CD8-positive, alpha-beta memory T cell (primary cell): Measurements from ENCODE around the gene PRSS21. TPM values are rescaled to one million over a fixed set of nuclear protein-coding genes. Genes with fewer than 3 reads are reported as not detected.
A peak's percentile ranks its signal among the peaks of the same experiment; 100 is the strongest.

ENCODE experiments used
- CTCF ChIA-PET: fragments of 350-600 bp; sonication (Branson Sonifier 250); formaldehyde crosslinking; loops from one replicate; lab custom pipeline; 2021; ENCODE audit warnings: antibody characterized with exemption; lab: Charles Lee
- POLR2A ChIA-PET: fragments of 350-600 bp; sonication (Branson Sonifier 250); formaldehyde crosslinking; loops from one replicate; lab custom pipeline; 2021; ENCODE audit warnings: antibody characterized with exemption; lab: Charles Lee
- DNase-seq, 5 donors: peaks; one replicate each; pipeline versions ENCODE4 v3.0.0 to v3.0.0-alpha.2; 2020 to 2022; ENCODE audit warnings: mixed read lengths in 1 of 5
- H3K27ac ChIP-seq: one replicate; pipeline ENCODE4 v1.7.0; 2013; ENCODE audit warnings: low read depth, mild to moderate bottlenecking, low read length, moderate library complexity
- H3K27me3 ChIP-seq: 2 replicates; pipeline ENCODE4 v1.7.0; 2013; ENCODE audit warnings: low read length, mild to moderate bottlenecking; ENCODE audit not compliant: insufficient read depth, poor library complexity, severe bottlenecking
- H3K36me3 ChIP-seq: 2 replicates; pipeline ENCODE4 v1.7.0; 2013; ENCODE audit warnings: mild to moderate bottlenecking, low read length, moderate library complexity; ENCODE audit not compliant: insufficient read depth
- H3K4me1 ChIP-seq: 2 replicates; pipeline ENCODE4 v1.7.0; 2013; ENCODE audit warnings: mild to moderate bottlenecking, low read length, moderate library complexity; ENCODE audit not compliant: insufficient read depth
- H3K4me3 ChIP-seq: 2 replicates; pipeline ENCODE4 v1.7.0; 2013; ENCODE audit warnings: mild to moderate bottlenecking, low read length
- H3K9me3 ChIP-seq: 2 replicates; pipeline ENCODE4 v1.7.0; 2013; ENCODE audit warnings: mild to moderate bottlenecking, low read length
- H3K27ac Mint-ChIP-seq, 8 donors: one replicate each; pipeline ENCODE4 v1.8.0; 2020 to 2021; ENCODE audit warnings: mixed read lengths in 8 of 8, mild to moderate bottlenecking in 6 of 8, inconsistent platforms in 3 of 8, moderate library complexity in 3 of 8
- H3K27me3 Mint-ChIP-seq, 2 donors: one replicate each; pipeline ENCODE4 v1.8.0; 2020 to 2021; ENCODE audit warnings: mixed read lengths in 2 of 2, mild to moderate bottlenecking in 1 of 2, moderate library complexity in 1 of 2
- H3K36me3 Mint-ChIP-seq, 3 donors: one replicate each; pipeline ENCODE4 v1.8.0; 2020 to 2021; ENCODE audit warnings: mixed read lengths in 3 of 3, inconsistent platforms in 1 of 3, mild to moderate bottlenecking in 1 of 3
- H3K4me1 Mint-ChIP-seq, 3 donors: one replicate each; pipeline ENCODE4 v1.8.0; 2020 to 2021; ENCODE audit warnings: mixed read lengths in 3 of 3, inconsistent platforms in 1 of 3, mild to moderate bottlenecking in 1 of 3
- H3K4me3 Mint-ChIP-seq, 7 donors: one replicate each; pipeline ENCODE4 v1.8.0; 2020 to 2021; ENCODE audit warnings: mixed read lengths in 7 of 7, mild to moderate bottlenecking in 6 of 7, moderate library complexity in 4 of 7, inconsistent platforms in 2 of 7
- H3K9me3 Mint-ChIP-seq, 5 donors: one replicate each; pipeline ENCODE4 v1.8.0; 2020 to 2022; ENCODE audit warnings: mixed read lengths in 5 of 5, mild to moderate bottlenecking in 3 of 5, moderate library complexity in 2 of 5, inconsistent platforms in 1 of 5
- polyA plus RNA-seq: library from polyadenylated mRNA; unstranded; fragments of 300-500 nt; fragmentation: Illumina TruSeq; gene quantifications from one replicate; pipeline ENCODE4 v1.2.3, GENCODE V29; 2021
- total RNA-seq, 2 experiments: library from RNA; stranded (reverse); gene quantifications; one replicate each; pipeline ENCODE4 v1.2.3, GENCODE V29; 2021

PRSS21 gene
- total and polyA plus RNA-seq, 3 experiments from 2014 or later: 8.8 to 13.6 (median 9.2) TPM

DNA sequence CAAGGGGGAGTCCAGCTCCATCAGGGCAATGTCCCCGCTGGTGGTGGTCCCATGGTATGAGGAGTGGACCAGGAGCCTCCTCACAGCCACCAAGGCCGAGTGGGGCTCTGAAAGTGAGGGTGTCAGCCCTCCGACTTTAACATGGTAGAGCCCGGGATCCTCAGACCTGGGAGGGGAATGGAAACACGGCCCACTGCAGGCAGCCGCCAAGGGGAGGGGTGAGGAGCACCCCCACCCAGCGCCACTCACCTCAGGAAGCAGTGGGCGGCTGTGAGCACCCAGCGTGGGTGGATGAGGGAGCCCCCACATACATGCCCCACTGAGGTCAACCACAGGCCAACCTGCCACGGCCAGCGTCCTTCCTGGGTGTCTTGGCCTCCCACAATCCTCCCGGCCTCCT lies 23.9 kb downstream of the PRSS21 start:
- no peak overlapping the region for H3K27ac ChIP-seq
- peaks cover 42% of the 10 kb centered on the region for H3K4me1 ChIP-seq
- H3K27me3 ChIP-seq: no peaks in the 10 kb centered on the region
- H3K9me3 Mint-ChIP-seq: no peaks in the 10 kb centered on the region
- peaks cover 53 to 63% (median 54%) of the 10 kb centered on the region in 3 donors for H3K4me1 Mint-ChIP-seq
- ChIA-PET POLR2A (no interaction called here), CTCF (interaction anchor here (3.5 kb wide), 1 partner anchor 28 kb away, joined by 51 read pairs; no protein-coding TSS in a partner anchor)
- H3K9me3 ChIP-seq: no peaks in the 10 kb centered on the region
- peak overlapping the region in 6 of 8 donors; percentile 56 to 96 (median 83) for H3K27ac Mint-ChIP-seq
- no peak overlapping the region for H3K4me3 ChIP-seq
- H3K36me3 Mint-ChIP-seq: no peaks in the 10 kb centered on the region
- peaks cover 1 to 5% of the 10 kb centered on the region in 2 donors for H3K27me3 Mint-ChIP-seq
- peak overlapping the region in 2 of 7 donors; percentile 37 to 84 for H3K4me3 Mint-ChIP-seq
- H3K36me3 ChIP-seq: no peaks in the 10 kb centered on the region
- peak in 1 of 5 donors; percentile 20 for DNase-seq

- Histone ChIP-seq H3K36me3 (no peaks in the 10 kb centered on the region), H3K9me3 (no peaks in the 10 kb centered on the region), H3K27ac (peak overlapping the region; percentile 58), H3K4me3 (peak overlapping the region; percentile 52), H3K27me3 (no peaks in the 10 kb centered on the region), H3K4me1 (peaks cover 42% of the 10 kb centered on the region)
- Mint-ChIP-seq H3K27me3 (peaks cover 1 to 4% of the 10 kb centered on the region in 2 donors), H3K4me3 (peak overlapping the region in 5 of 7 donors; percentile 70 to 88 (median 78)), H3K9me3 (no peaks in the 10 kb centered on the region), H3K27ac (peak overlapping the region; percentile 59 to 99 (median 98)), H3K36me3 (no peaks in the 10 kb centered on the region), H3K4me1 (peaks cover 62 to 72% (median 62%) of the 10 kb centered on the region in 3 donors)
- DNase-seq: no peak
- POLR2A ChIA-PET: no interaction called here
- CTCF ChIA-PET: interaction anchor here (4.7 kb wide), 1 partner anchor 26 kb away, joined by 18 read pairs; no protein-coding TSS in a partner anchor
Measured at GRCh38 chr16:2841606-2842339, 24.7 kb downstream of the PRSS21 start.

DNA sequence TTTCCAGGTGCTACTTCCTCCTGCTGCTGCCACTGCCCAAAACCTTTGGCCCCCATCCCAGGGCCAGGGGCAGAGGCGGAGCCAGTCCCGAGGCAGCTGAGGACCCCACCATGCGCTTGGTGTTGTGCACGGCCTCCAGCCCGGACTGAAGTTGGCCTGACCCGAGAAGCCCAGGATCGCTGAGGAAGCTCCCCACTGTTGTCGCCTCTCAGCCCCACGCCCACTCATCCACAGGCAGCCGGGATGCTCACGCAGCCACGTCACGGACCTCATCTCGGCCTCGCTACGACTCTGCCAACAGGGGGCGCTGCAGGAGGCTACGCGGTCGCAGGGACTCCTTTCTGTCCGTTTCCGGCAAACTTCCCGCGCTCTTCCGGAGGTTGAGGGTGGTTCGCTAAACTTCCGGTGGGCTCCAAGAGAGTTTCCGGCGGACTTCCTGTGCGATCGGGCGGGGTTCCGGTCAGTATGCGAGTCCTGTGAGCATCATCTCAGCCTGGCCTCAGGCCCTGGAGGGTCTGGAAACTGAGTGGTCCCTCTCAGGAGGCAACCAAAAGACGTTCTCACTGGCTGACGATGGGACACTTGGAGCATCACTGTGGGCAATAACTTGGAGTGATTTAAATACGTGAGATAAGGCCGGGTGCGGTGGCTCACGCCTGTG lies 25.4 kb downstream of the PRSS21 start:
- no peaks in the 10 kb centered on the region for H3K36me3 ChIP-seq
- H3K27ac ChIP-seq: peak overlapping the region; percentile 58
- H3K9me3 ChIP-seq: no peaks in the 10 kb centered on the region
- Mint-ChIP-seq H3K9me3 (no peaks in the 10 kb centered on the region), H3K36me3 (no peaks in the 10 kb centered on the region), H3K27me3 (peaks cover 0 to 1% of the 10 kb centered on the region in 2 donors), H3K4me1 (peaks cover 65 to 76% (median 67%) of the 10 kb centered on the region in 3 donors), H3K27ac (peak overlapping the region; percentile 83 to 99 (median 98)), H3K4me3 (peak overlapping the region; percentile 40 to 88 (median 78))
- peak overlapping the region; percentile 52 for H3K4me3 ChIP-seq
- peaks cover 42% of the 10 kb centered on the region for H3K4me1 ChIP-seq
- POLR2A ChIA-PET: no interaction called here
- DNase-seq: peak; percentile 52 to 76 (median 65)
- no peaks in the 10 kb centered on the region for H3K27me3 ChIP-seq
- CTCF ChIA-PET: interaction anchor here (4.7 kb wide), 1 partner anchor 26 kb away, joined by 18 read pairs; no protein-coding TSS in a partner anchor

GRCh38 chr16:2843526-2843925 lies 26.5 kb downstream of the PRSS21 start:
- no peaks in the 10 kb centered on the region for H3K9me3 ChIP-seq
- H3K36me3 Mint-ChIP-seq: no peaks in the 10 kb centered on the region
- DNase-seq: no peak
- ChIA-PET CTCF (interaction anchor here (4.7 kb wide), 1 partner anchor 25 kb away, joined by 18 read pairs; no protein-coding TSS in a partner anchor), POLR2A (no interaction called here)
- H3K27ac Mint-ChIP-seq: peak overlapping the region in 7 of 8 donors; percentile 26 to 98 (median 61)
- peaks cover 0 to 1% of the 10 kb centered on the region in 2 donors for H3K27me3 Mint-ChIP-seq
- peak overlapping the region in 2 of 7 donors; percentile 14 to 29 for H3K4me3 Mint-ChIP-seq
- no peak overlapping the region for H3K4me3 ChIP-seq
- no peaks in the 10 kb centered on the region for H3K9me3 Mint-ChIP-seq
- no peaks in the 10 kb centered on the region for H3K36me3 ChIP-seq
- H3K4me1 ChIP-seq: peaks cover 42% of the 10 kb centered on the region
- H3K27ac ChIP-seq: no peak overlapping the region
- H3K4me1 Mint-ChIP-seq: peaks cover 60 to 72% (median 62%) of the 10 kb centered on the region in 3 donors
- H3K27me3 ChIP-seq: no peaks in the 10 kb centered on the region

- H3K9me3 Mint-ChIP-seq: no peaks in the 10 kb centered on the region
- Histone ChIP-seq H3K27me3 (no peaks in the 10 kb centered on the region), H3K27ac (no peak overlapping the region), H3K4me1 (peaks cover 27% of the 10 kb centered on the region), H3K9me3 (no peaks in the 10 kb centered on the region), H3K4me3 (no peak overlapping the region), H3K36me3 (no peaks in the 10 kb centered on the region)
- peaks cover 52 to 60% (median 56%) of the 10 kb centered on the region in 3 donors for H3K4me1 Mint-ChIP-seq
- H3K27me3 Mint-ChIP-seq: peaks cover 1 to 8% of the 10 kb centered on the region in 2 donors
- POLR2A ChIA-PET: no interaction called here
- DNase-seq: no peak
- H3K27ac Mint-ChIP-seq: peak overlapping the region in 7 of 8 donors; percentile 44 to 96 (median 83)
- CTCF ChIA-PET: interaction anchor here (1.3 to 4.7 kb wide), 2 partner anchors 9 to 23 kb away, joined by 6 to 18 read pairs; no protein-coding TSS in a partner anchor
- peak overlapping the region in 2 of 7 donors; percentile 6 to 48 for H3K4me3 Mint-ChIP-seq
- H3K36me3 Mint-ChIP-seq: no peaks in the 10 kb centered on the region
Measured at GRCh38 chr16:2845116-2845515, 28.1 kb downstream of the PRSS21 start.

GRCh38 chr16:2846511-2847310 lies 29.7 kb downstream of the PRSS21 start:
- no peaks in the 10 kb centered on the region for H3K9me3 Mint-ChIP-seq
- Histone ChIP-seq H3K9me3 (no peaks in the 10 kb centered on the region), H3K36me3 (no peaks in the 10 kb centered on the region), H3K4me3 (no peak overlapping the region), H3K27me3 (no peaks in the 10 kb centered on the region), H3K4me1 (peaks cover 11% of the 10 kb centered on the region), H3K27ac (no peak overlapping the region)
- ChIA-PET CTCF (interaction anchor here (4.7 kb wide), 1 partner anchor 22 kb away, joined by 18 read pairs; no protein-coding TSS in a partner anchor), POLR2A (no interaction called here)
- H3K4me3 Mint-ChIP-seq: peak overlapping the region in 6 of 7 donors; percentile 7 to 75 (median 48)
- peak overlapping the region; percentile 4 to 96 (median 87) for H3K27ac Mint-ChIP-seq
- peaks cover 44 to 52% (median 46%) of the 10 kb centered on the region in 3 donors for H3K4me1 Mint-ChIP-seq
- DNase-seq: peak in 1 of 5 donors; percentile 45
- peaks cover 1 to 8% of the 10 kb centered on the region in 2 donors for H3K27me3 Mint-ChIP-seq
- H3K36me3 Mint-ChIP-seq: no peaks in the 10 kb centered on the region

DNA sequence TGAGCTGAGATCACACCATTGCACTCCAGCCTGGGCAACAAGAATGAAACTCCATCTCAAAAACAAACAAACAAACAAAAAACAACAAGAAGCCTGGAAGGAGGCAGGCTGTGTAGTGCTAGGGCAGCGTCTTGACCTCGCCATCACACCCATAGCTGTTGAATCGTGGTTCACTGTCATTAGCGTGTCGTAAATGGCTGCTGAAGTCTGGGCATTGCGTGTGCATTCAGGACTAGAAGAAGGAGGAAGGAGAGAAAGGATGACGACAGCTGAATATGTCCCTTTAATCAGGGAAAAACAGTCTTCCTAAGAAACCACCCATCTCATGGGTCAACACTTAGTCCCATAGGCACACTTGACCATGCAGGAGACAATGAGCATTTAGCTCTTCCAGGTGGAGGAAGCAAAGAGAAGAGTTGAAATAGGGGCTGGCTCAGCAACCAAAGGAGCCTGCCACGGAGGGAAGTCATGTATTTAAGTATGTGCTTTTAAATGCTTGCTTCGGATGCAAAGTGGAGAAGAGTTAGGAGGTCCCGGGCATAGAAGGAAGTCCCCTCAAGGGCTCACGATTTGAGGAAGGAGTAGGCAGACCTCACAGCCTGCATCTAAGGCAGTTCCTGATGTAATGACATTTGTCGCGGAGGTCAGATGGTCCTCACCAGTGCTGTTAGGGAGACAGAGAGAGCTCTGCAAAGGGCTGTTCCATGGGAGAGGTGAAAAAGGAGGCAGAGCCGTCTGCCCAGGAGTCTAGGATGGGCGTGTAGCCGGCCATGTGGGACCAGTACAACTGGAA lies 32.1 kb downstream of the PRSS21 start:
- H3K4me1 ChIP-seq: no peaks in the 10 kb centered on the region
- POLR2A ChIA-PET: no interaction called here
- DNase-seq: no peak
- peaks cover 0 to 2% (median 2%) of the 10 kb centered on the region in 3 donors for H3K36me3 Mint-ChIP-seq
- H3K27ac Mint-ChIP-seq: peak overlapping the region in 2 of 8 donors; percentile 14 to 84
- CTCF ChIA-PET: no interaction called here
- H3K27ac ChIP-seq: no peak overlapping the region
- no peaks in the 10 kb centered on the region for H3K36me3 ChIP-seq
- no peaks in the 10 kb centered on the region for H3K9me3 ChIP-seq
- H3K4me1 Mint-ChIP-seq: peaks cover 26 to 32% (median 27%) of the 10 kb centered on the region in 3 donors
- H3K9me3 Mint-ChIP-seq: peaks cover 0 to 2% (median 2%) of the 10 kb centered on the region in 5 donors
- peaks cover 1 to 8% of the 10 kb centered on the region in 2 donors for H3K27me3 Mint-ChIP-seq
- no peak overlapping the region for H3K4me3 Mint-ChIP-seq
- no peaks in the 10 kb centered on the region for H3K27me3 ChIP-seq
- no peak overlapping the region for H3K4me3 ChIP-seq
